Astrocyte of the spinal cord (primary cell): Measurements from ENCODE around the gene PRSS22.

Experiments
- DNase-seq: peaks from one replicate; pipeline ENCODE4 v3.0.0; 2011; ENCODE audit warnings: low read depth, low spot score
- H3K4me3 ChIP-seq: 2 replicates; pipeline ENCODE4 v1.5.1; 2011; ENCODE audit warnings: low read depth, mild to moderate bottlenecking, low read length, moderate library complexity
- in situ Hi-C: cut with HindIII; loops from 2 replicates; pipeline ENCODE4 v1.10.0; 2017; ENCODE audit warnings: low sequenced_read_pairs
- TF ChIP-seq, protein P1 (sequence below): IDR thresholded peaks from 2 replicates; pipeline ENCODE4 v1.5.1; 2012; ENCODE audit warnings: low read depth, mild to moderate bottlenecking, low read length, inconsistent platforms

PRSS22 gene

DNA sequence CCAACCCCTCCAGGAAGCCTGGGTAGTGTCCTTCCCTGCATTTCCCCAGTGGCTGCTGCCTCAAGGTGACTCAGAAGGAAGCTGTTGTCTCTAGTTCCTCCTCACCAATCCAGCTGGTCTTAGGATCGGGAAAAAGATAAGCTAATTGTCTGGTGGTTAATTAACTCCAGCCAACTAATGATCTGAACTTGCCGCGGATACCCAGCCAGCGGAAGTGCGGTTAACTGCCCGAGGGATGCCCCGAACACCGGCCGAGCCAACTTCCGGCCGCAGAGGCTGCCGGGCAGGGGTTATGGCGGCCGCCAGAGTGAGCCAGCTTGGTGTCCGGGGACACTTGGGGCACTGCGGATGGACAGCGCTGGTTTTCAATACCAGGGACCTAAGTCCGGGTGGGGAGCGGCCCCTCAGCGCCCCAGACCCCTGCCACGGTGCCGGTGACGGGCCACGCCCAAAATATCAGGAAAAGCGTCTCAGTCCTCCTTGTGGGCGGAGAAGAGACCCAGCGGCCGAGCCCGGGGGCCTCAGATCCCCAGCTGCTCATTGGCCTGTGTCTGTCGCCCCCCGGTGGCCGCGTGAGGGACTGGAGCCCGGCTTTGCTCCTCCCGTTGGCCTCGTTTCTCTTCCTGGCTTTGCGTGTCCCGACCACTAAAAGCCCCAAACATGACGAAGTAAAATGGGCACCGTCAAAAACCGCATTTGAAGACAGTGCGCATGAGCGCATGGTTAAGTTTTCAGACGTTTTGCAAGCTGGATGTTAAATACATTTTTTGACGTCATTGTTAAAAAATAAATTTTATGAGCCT is 10.2 kb upstream of the PRSS22 start:
- H3K4me3 ChIP-seq, result peak overlapping the region; percentile 62
- peak; percentile 94 for DNase-seq
- in situ Hi-C loops, result no loop called here
- TF ChIP-seq, protein P1, sequence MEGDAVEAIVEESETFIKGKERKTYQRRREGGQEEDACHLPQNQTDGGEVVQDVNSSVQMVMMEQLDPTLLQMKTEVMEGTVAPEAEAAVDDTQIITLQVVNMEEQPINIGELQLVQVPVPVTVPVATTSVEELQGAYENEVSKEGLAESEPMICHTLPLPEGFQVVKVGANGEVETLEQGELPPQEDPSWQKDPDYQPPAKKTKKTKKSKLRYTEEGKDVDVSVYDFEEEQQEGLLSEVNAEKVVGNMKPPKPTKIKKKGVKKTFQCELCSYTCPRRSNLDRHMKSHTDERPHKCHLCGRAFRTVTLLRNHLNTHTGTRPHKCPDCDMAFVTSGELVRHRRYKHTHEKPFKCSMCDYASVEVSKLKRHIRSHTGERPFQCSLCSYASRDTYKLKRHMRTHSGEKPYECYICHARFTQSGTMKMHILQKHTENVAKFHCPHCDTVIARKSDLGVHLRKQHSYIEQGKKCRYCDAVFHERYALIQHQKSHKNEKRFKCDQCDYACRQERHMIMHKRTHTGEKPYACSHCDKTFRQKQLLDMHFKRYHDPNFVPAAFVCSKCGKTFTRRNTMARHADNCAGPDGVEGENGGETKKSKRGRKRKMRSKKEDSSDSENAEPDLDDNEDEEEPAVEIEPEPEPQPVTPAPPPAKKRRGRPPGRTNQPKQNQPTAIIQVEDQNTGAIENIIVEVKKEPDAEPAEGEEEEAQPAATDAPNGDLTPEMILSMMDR, result peak; percentile 96

- TF ChIP-seq, protein P1, result no peak
- in situ Hi-C loops, result no loop called here
- peak overlapping the region; percentile 62 for H3K4me3 ChIP-seq
- DNase-seq, result no peak
Measured at GRCh38 chr16:2867661-2867986, 9.7 kb upstream of the PRSS22 start.

DNA sequence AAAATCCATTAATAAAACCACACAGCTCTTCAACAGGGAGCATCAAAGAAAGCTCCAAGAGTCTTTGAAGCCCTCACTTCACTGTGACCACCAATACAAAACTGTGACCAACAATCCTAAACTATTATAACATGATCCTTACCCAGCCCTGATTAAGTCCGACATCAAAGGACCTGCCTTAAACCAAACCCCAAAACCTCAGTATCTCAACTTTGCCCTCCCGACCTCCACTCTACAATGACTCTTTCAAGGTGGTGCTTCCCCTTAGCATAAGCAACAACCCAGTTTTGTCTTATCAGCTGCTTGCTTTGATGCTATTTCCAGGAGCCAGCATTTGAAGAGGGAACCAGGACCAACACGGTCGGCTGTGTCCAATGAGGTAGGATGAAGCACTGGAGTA is 8.5 kb upstream of the PRSS22 start:
- H3K4me3 ChIP-seq, result no peak overlapping the region
- DNase-seq, result no peak
- TF ChIP-seq, protein P1, result no peak
- in situ Hi-C loops, result no loop called here

- DNase-seq, result no peak
- in situ Hi-C loops, result no loop called here
- no peak overlapping the region for H3K4me3 ChIP-seq
- TF ChIP-seq, protein P1, result no peak
Measured at GRCh38 chr16:2865651-2866050, 7.7 kb upstream of the PRSS22 start.

GRCh38 chr16:2860826-2861567 is 3.0 kb upstream of the PRSS22 start:
- DNase-seq, result no peak

GRCh38 chr16:2859686-2860265 is 1.8 kb upstream of the PRSS22 start:
- in situ Hi-C loops, result no loop called here
- TF ChIP-seq, protein P1, result no peak
- no peak for DNase-seq
- H3K4me3 ChIP-seq, result no peak overlapping the region

More at GRCh38 chr16:2860826-2861567, 3.0 kb upstream of the PRSS22 start:
- in situ Hi-C loops, result no loop called here
- H3K4me3 ChIP-seq, result no peak overlapping the region
- TF ChIP-seq, protein P1, result no peak
